PC-3 (cell line): ENCODE results near the gene PRSS50.

Experiments
- CTCF ChIP-seq: fragments of 300-600 bp; sonication (generic); conservative IDR thresholded peaks from 2 replicates; pipeline ENCODE4 v1.5.1; 2017; ENCODE audit warnings: antibody characterized with exemption, low read depth, mild to moderate bottlenecking, low read length
- EZH2 ChIP-seq: fragments of 300-600 bp; sonication (generic); IDR thresholded peaks from one replicate; pipeline ENCODE4 v1.6.1; 2017; ENCODE audit warnings: antibody characterized with exemption, mild to moderate bottlenecking, low read length; ENCODE audit not compliant: unreplicated experiment

DNA sequence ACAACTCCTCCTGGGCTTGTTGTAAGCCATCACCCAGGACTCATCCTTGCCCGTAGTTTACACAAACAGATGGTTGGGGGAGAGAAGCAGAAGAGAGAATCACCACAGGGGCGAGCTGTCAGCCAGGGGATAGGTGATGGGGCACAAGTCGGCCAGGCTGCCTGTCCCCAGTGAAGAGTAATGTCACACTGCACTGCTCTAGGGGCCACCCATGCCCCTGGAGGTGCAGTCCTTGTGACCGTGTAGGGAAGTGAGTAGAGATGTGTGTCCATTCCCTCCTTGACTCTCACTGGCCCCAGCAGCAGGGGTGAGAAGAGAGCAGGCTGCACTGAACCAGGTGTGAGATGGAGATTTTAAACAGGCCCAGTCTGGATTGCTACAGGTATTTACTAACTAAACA lies 17.1 kb upstream of the PRSS50 start:
- TF ChIP-seq CTCF (no peak), EZH2 (no peak)
